HepG2 (cell line): ENCODE data around the gene NGEF. TPM values are rescaled to one million over a fixed set of nuclear protein-coding genes. Genes with fewer than 3 reads are reported as not detected.

Experiments
- ARNTL ChIP-seq: sonication (generic); formaldehyde crosslinking; IDR thresholded peaks from 2 replicates; pipeline ENCODE4 v1.4.0; 2020; ENCODE audit warnings: mild to moderate bottlenecking, missing genetic modification reagents
- BORCS8-MEF2B ChIP-seq: sonication (generic); formaldehyde crosslinking; IDR thresholded peaks from 2 replicates; pipeline ENCODE4 v1.8.0; 2022; ENCODE audit warnings: mild to moderate bottlenecking, missing genetic modification reagents
- ERF ChIP-seq: IDR thresholded peaks from 2 replicates; pipeline ENCODE4 v1.6.1; 2018; ENCODE audit warnings: missing biosample characterization, missing genetic modification reagents
- HOXA3 ChIP-seq: sonication (generic); formaldehyde crosslinking; IDR thresholded peaks from 2 replicates; pipeline ENCODE4 v1.5.0; 2020; ENCODE audit warnings: missing genetic modification reagents
- KDM5B ChIP-seq: sonication (generic); formaldehyde crosslinking; IDR thresholded peaks from 2 replicates; pipeline ENCODE4 v1.4.0; 2020; ENCODE audit warnings: missing genetic modification reagents, mild to moderate bottlenecking, borderline replicate concordance
- KIAA2018 ChIP-seq: sonication (generic); formaldehyde crosslinking; IDR thresholded peaks from 2 replicates; pipeline ENCODE4 v1.5.0; 2020; ENCODE audit warnings: mild to moderate bottlenecking, missing genetic modification reagents, borderline replicate concordance
- NFRKB ChIP-seq: fragments of 450-650 bp; IDR thresholded peaks from 2 replicates; pipeline ENCODE4 v1.6.1; 2017
- PCBP2 ChIP-seq: fragments of 200-400 bp; formaldehyde crosslinking; optimal IDR thresholded peaks from 2 replicates; pipeline ENCODE3; 2018; ENCODE audit warnings: low read length, low read depth; ENCODE audit not compliant: poor library complexity, severe bottlenecking
- SP140L ChIP-seq: sonication (generic); formaldehyde crosslinking; IDR thresholded peaks from 2 replicates; pipeline ENCODE4 v1.4.0; 2020; ENCODE audit warnings: missing genetic modification reagents, borderline replicate concordance
- THAP9 ChIP-seq: sonication (generic); formaldehyde crosslinking; IDR thresholded peaks from 2 replicates; pipeline ENCODE4; 2020; ENCODE audit warnings: missing genetic modification reagents, mild to moderate bottlenecking, borderline replicate concordance
- YY1 ChIP-seq: IDR thresholded peaks from 2 replicates; pipeline ENCODE4 v1.6.1; 2011; ENCODE audit warnings: low read length, low read depth, moderate library complexity, mild to moderate bottlenecking; ENCODE audit not compliant: insufficient read depth, insufficient replicate concordance
- ZBTB20 ChIP-seq: sonication (generic); formaldehyde crosslinking; IDR thresholded peaks from 2 replicates; pipeline ENCODE4 v1.8.1; 2023; ENCODE audit warnings: missing genetic modification reagents, low read depth, mild to moderate bottlenecking, borderline replicate concordance
- ZFP1 ChIP-seq: IDR thresholded peaks from 2 replicates; pipeline ENCODE4 v1.6.1; 2016
- ZNF335 ChIP-seq: sonication (generic); formaldehyde crosslinking; IDR thresholded peaks from 2 replicates; pipeline ENCODE4 v1.4.0; 2020; ENCODE audit warnings: missing genetic modification reagents
- ZNF468 ChIP-seq: sonication (generic); formaldehyde crosslinking; IDR thresholded peaks from 2 replicates; pipeline ENCODE4 v1.8.0; 2022; ENCODE audit warnings: mild to moderate bottlenecking, moderate library complexity, missing genetic modification reagents
- ZNF589 ChIP-seq: sonication (generic); formaldehyde crosslinking; conservative IDR thresholded peaks from 2 replicates; pipeline ENCODE4 v1.8.0; 2022; ENCODE audit warnings: mild to moderate bottlenecking, moderate library complexity, missing genetic modification reagents
- ZNF616 ChIP-seq: sonication (generic); formaldehyde crosslinking; IDR thresholded peaks from 2 replicates; pipeline ENCODE4 v1.5.0; 2020; ENCODE audit warnings: low read depth, mild to moderate bottlenecking, missing genetic modification reagents
- ZNF709 ChIP-seq: sonication (generic); formaldehyde crosslinking; IDR thresholded peaks from 2 replicates; pipeline ENCODE4 v1.5.0; 2020; ENCODE audit warnings: mild to moderate bottlenecking, missing genetic modification reagents
- ZNF891 ChIP-seq: sonication (generic); formaldehyde crosslinking; IDR thresholded peaks from 2 replicates; pipeline ENCODE4 v1.5.0; 2020; ENCODE audit warnings: mild to moderate bottlenecking, missing genetic modification reagents
- polyA plus RNA-seq, 8 experiments: library from polyadenylated mRNA; depleted of rRNA in 3 of 8; stranded (reverse) in 7 of 8; unstranded in 1 of 8; fragments of >200 nt; fragmentation: Illumina TruSeq in 4 of 8; extraction: Trizol in 4 of 8; gene quantifications; 2 replicates each; pipeline versions ENCODE4 v1.2.1 to v1.2.3, GENCODE V29; 2011 to 2016; ENCODE audit warnings: low read depth in 4 of 8, missing spikeins in 1 of 8, mixed read lengths in 1 of 8; ENCODE audit not compliant: insufficient read depth in 1 of 8
- total RNA-seq, 5 experiments: library from RNA; depleted of rRNA; stranded (reverse); fragments of >200 nt; fragmentation: Illumina TruSeq; extraction: Trizol; gene quantifications; 2 replicates each; pipeline ENCODE4 v1.2.3, GENCODE V29; 2016; ENCODE audit warnings: low read depth in 1 of 5

The NGEF gene
- total and polyA plus RNA-seq, 2 of the 13 experiments (the other 11 are each of a cell fraction or from before 2014, with no cell fraction given), result 14.4 to 36.9 TPM

- no peak; the same call in 1 of the 2 replicates for TF ChIP-seq THAP9 (CRISPR knock-in tag)
- 0 out of 2 replicates have a peak, but pooled peaks have one; percentile 7 for TF ChIP-seq ZBTB20 (CRISPR knock-in tag)
- no peak for TF ChIP-seq NFRKB
- peak; percentile 31; the same call in 1 of the 2 replicates for TF ChIP-seq KDM5B (CRISPR knock-in tag)
- no peak for TF ChIP-seq ZFP1 (CRISPR knock-in tag)
- TF ChIP-seq ZNF589 (CRISPR knock-in tag), result no peak
- TF ChIP-seq ZNF335, result no peak
- no peak for TF ChIP-seq ZNF616
- no peak for TF ChIP-seq PCBP2
- TF ChIP-seq HOXA3, result peak; percentile 74
- peak; percentile 78 for TF ChIP-seq YY1
- TF ChIP-seq KIAA2018 (CRISPR knock-in tag), result 0 out of 2 replicates have a peak, but pooled peaks have one; percentile 58
- TF ChIP-seq SP140L (CRISPR knock-in tag), result no peak
- TF ChIP-seq BORCS8-MEF2B, result peak; percentile 59; the same call in 1 of the 2 replicates
- TF ChIP-seq ZNF468 (CRISPR knock-in tag), result no peak
- peak; percentile 76 for TF ChIP-seq ZNF891
- TF ChIP-seq ARNTL, result 0 out of 2 replicates have a peak, but pooled peaks have one; percentile 41
- TF ChIP-seq ZNF709 (CRISPR knock-in tag), result peak; percentile 81; the same call in 1 of the 2 replicates
- 0 out of 2 replicates have a peak, but pooled peaks have one; percentile 48 for TF ChIP-seq ERF (CRISPR knock-in tag)
Measured at GRCh38 chr2:232871835-232872736, 141.0 kb downstream of the NGEF start (continued).
